ENCODE data around the gene KCNC1.

The KCNC1 gene

DNA sequence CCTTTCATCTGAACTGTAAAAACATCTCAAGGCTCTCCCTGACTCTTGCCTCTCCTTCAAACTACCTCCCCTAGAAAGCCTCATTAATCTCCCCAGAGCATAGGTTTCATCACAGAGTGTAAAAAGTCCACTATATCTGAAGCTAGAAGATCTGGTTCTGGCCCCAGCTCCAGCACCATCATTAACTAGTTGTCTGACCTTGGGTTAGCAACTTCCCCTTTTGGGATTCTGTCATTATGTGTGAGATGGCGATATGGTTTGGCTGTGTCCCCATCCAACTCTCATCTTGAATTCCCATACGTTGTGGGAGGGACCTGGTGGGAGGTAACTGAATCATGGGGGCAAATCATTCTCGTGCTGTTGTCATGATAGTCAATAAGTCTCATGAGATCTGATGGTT lies 97.3 kb downstream of the KCNC1 start:
- TF ChIP-seq, protein P1, sequence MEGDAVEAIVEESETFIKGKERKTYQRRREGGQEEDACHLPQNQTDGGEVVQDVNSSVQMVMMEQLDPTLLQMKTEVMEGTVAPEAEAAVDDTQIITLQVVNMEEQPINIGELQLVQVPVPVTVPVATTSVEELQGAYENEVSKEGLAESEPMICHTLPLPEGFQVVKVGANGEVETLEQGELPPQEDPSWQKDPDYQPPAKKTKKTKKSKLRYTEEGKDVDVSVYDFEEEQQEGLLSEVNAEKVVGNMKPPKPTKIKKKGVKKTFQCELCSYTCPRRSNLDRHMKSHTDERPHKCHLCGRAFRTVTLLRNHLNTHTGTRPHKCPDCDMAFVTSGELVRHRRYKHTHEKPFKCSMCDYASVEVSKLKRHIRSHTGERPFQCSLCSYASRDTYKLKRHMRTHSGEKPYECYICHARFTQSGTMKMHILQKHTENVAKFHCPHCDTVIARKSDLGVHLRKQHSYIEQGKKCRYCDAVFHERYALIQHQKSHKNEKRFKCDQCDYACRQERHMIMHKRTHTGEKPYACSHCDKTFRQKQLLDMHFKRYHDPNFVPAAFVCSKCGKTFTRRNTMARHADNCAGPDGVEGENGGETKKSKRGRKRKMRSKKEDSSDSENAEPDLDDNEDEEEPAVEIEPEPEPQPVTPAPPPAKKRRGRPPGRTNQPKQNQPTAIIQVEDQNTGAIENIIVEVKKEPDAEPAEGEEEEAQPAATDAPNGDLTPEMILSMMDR (IDR thresholded peaks at IDR 0.05; ENCODE audit: control insufficient read depth, insufficient read depth, low read depth, low read length, missing control alignments) = no peak
- H3K4me3 ChIP-seq (ENCODE audit: control insufficient read depth, low read depth, low read length) = no peak overlapping the region
- DNase-seq (ENCODE audit: low read depth) = no peak

All from AG09309 (cell line).